A549 (cell line): ENCODE data around the gene ARHGAP18.

Experiments
- BHLHE40 ChIP-seq: IDR thresholded peaks from 2 replicates; pipeline ENCODE4 v1.6.1; 2012; ENCODE audit warnings: low read depth, low read length, inconsistent platforms
- CBX2 ChIP-seq: fragments of 200-600 bp; sonication (generic); IDR thresholded peaks from 2 replicates; pipeline ENCODE4 v1.6.1; 2016; ENCODE audit warnings: low read depth, mild to moderate bottlenecking, borderline replicate concordance
- CHD2 ChIP-seq: fragments of 150-350 bp; IDR thresholded peaks from 2 replicates; pipeline ENCODE4 v1.6.1; 2014; ENCODE audit warnings: low read length; ENCODE audit not compliant: partially characterized antibody
- CHD4 ChIP-seq: fragments of 200-600 bp; sonication (generic); IDR thresholded peaks from 2 replicates; pipeline ENCODE4 v1.6.1; 2016; ENCODE audit warnings: antibody characterized with exemption, mild to moderate bottlenecking, borderline replicate concordance
- KDM1A ChIP-seq: fragments of 200-600 bp; sonication (generic); IDR thresholded peaks from 2 replicates; pipeline ENCODE4 v1.6.1; 2016; ENCODE audit warnings: low read depth, mild to moderate bottlenecking
- NR3C1 ChIP-seq: fragments of >200 bp; sonication (Bioruptor Twin); formaldehyde crosslinking; IDR thresholded peaks from 3 replicates; pipeline ENCODE4 v1.6.1; 2017
- POLR2A ChIP-seq: IDR thresholded peaks from 2 replicates; pipeline ENCODE4 v1.6.1; 2012; ENCODE audit warnings: mild to moderate bottlenecking, low read length
- POLR2AphosphoS2 ChIP-seq: conservative IDR thresholded peaks from 2 replicates; pipeline ENCODE4 v1.6.1; 2012; ENCODE audit warnings: low read length, improper control_type of control experiment, inconsistent platforms
- TF ChIP-seq, protein P1 (sequence below): fragments of >200 bp; sonication (Bioruptor Twin); formaldehyde crosslinking; IDR thresholded peaks from 3 replicates; pipeline ENCODE4 v1.5.1; 2016
- TF ChIP-seq, protein P2 (sequence below): IDR thresholded peaks from 2 replicates; pipeline ENCODE4 v1.6.1; 2012
- TF ChIP-seq, protein P3 (sequence below): fragments of 200-600 bp; sonication (generic); IDR thresholded peaks from 2 replicates; pipeline ENCODE4 v1.6.1; 2016; ENCODE audit warnings: antibody characterized with exemption, mild to moderate bottlenecking, moderate library complexity
- TF ChIP-seq, protein P4 (sequence below): IDR thresholded peaks from 2 replicates; pipeline ENCODE4 v1.6.1; 2012; ENCODE audit warnings: low read depth, borderline replicate concordance

DNA sequence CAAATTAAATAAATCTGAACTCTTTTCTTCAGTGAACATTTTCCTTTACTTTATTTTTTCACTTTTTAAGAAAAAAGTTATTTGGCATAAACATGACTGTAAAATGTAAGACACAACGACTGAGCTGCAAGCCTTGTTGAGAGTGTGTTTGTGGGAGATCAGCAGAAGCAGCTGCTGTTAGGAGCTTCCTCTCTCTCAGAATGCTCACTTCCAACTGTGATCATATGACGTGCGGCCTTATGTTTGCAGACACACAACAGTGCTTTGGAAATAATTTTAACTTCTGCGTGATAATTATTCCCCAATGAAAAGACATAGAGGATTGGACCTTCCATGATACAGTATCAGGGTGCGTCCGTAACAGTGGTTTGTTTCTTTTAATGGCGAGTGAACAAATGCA lies 104.0 kb downstream of the ARHGAP18 start:
- TF ChIP-seq KDM1A (no peak), POLR2A (no peak), CHD4 (no peak), NR3C1 (no peak), CBX2 (no peak), CHD2 (no peak), BHLHE40 (no peak), POLR2AphosphoS2 (no peak)
- TF ChIP-seq, protein P1, sequence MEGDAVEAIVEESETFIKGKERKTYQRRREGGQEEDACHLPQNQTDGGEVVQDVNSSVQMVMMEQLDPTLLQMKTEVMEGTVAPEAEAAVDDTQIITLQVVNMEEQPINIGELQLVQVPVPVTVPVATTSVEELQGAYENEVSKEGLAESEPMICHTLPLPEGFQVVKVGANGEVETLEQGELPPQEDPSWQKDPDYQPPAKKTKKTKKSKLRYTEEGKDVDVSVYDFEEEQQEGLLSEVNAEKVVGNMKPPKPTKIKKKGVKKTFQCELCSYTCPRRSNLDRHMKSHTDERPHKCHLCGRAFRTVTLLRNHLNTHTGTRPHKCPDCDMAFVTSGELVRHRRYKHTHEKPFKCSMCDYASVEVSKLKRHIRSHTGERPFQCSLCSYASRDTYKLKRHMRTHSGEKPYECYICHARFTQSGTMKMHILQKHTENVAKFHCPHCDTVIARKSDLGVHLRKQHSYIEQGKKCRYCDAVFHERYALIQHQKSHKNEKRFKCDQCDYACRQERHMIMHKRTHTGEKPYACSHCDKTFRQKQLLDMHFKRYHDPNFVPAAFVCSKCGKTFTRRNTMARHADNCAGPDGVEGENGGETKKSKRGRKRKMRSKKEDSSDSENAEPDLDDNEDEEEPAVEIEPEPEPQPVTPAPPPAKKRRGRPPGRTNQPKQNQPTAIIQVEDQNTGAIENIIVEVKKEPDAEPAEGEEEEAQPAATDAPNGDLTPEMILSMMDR: no peak
- TF ChIP-seq, protein P2, sequence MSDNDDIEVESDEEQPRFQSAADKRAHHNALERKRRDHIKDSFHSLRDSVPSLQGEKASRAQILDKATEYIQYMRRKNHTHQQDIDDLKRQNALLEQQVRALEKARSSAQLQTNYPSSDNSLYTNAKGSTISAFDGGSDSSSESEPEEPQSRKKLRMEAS: no peak
- TF ChIP-seq, protein P3, sequence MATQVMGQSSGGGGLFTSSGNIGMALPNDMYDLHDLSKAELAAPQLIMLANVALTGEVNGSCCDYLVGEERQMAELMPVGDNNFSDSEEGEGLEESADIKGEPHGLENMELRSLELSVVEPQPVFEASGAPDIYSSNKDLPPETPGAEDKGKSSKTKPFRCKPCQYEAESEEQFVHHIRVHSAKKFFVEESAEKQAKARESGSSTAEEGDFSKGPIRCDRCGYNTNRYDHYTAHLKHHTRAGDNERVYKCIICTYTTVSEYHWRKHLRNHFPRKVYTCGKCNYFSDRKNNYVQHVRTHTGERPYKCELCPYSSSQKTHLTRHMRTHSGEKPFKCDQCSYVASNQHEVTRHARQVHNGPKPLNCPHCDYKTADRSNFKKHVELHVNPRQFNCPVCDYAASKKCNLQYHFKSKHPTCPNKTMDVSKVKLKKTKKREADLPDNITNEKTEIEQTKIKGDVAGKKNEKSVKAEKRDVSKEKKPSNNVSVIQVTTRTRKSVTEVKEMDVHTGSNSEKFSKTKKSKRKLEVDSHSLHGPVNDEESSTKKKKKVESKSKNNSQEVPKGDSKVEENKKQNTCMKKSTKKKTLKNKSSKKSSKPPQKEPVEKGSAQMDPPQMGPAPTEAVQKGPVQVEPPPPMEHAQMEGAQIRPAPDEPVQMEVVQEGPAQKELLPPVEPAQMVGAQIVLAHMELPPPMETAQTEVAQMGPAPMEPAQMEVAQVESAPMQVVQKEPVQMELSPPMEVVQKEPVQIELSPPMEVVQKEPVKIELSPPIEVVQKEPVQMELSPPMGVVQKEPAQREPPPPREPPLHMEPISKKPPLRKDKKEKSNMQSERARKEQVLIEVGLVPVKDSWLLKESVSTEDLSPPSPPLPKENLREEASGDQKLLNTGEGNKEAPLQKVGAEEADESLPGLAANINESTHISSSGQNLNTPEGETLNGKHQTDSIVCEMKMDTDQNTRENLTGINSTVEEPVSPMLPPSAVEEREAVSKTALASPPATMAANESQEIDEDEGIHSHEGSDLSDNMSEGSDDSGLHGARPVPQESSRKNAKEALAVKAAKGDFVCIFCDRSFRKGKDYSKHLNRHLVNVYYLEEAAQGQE: no peak
- TF ChIP-seq, protein P4, sequence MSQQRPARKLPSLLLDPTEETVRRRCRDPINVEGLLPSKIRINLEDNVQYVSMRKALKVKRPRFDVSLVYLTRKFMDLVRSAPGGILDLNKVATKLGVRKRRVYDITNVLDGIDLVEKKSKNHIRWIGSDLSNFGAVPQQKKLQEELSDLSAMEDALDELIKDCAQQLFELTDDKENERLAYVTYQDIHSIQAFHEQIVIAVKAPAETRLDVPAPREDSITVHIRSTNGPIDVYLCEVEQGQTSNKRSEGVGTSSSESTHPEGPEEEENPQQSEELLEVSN: no peak
